DLD1 (cell line): ENCODE data around the gene IRF2BP2.

ENCODE experiments used
- in situ Hi-C: cut with HindIII; loops from 2 replicates; pipeline ENCODE4 v1.10.0; 2017; ENCODE audit warnings: low sequenced_read_pairs

IRF2BP2 gene

DNA sequence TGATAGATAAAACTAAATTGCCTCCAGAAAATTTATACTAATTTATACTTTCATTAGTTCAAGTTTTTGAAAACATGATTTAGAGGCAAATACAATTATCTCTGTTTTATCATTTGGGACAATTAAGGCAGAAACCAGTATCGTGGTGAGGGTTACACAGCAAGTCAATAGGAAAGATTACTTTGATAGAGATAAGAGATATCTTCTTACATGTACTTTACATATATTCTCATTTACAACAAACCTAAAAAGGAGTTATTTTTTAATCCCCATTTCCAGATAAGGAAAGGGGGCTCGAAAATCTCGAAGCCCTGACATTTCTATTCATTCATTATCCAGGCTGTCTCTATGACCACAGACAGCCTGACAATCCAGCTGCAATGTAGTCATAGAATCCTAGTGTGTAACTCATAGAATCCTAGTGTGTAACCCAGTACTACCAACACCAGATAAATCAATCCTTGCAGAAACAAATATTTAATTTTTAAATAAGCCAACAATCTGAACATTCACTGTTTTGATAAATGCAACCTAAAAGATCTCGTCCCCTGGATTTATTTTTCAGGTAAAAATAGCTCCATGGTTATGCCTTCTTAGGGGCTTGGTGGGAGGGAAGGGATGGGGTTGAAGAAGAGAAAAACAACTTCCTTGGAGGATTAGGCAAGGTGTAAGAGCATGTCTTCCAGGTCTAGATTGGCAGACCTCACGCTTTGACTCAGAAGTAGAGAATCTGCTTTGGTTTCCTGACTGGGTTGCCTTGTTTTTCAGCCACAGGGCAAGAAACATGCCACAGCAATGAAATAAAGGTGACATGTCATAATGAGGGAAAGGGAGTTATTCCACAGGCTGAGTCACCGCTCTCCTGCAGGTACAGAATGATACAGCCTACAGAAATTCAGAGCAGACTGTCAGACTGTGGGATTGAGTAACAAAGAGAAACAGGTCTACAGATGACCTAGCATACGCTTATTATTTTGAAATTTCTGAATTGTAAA lies 45.6 kb downstream of the IRF2BP2 start:
- in situ Hi-C loops: no loop called here

DNA sequence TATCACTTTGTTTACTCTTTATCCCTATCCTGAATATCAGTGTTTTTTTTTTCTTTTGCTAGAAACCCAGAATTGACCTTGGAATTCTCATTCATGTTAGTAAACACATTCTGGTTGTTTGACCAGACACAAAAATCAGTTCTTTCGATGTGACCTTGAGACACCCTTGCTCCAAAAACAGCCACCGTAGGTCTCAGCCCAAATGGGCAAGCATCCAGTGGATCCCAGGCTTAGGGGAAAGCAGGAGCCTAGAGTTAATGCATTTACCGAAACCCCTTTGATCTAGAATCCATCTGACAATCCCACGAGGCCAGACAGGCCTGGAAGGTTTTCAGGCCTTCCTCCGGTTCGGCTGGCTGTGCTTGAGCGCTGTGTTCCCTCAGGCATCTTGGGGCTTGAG lies 47.6 kb downstream of the IRF2BP2 start:
- in situ Hi-C loops: no loop called here

DNA sequence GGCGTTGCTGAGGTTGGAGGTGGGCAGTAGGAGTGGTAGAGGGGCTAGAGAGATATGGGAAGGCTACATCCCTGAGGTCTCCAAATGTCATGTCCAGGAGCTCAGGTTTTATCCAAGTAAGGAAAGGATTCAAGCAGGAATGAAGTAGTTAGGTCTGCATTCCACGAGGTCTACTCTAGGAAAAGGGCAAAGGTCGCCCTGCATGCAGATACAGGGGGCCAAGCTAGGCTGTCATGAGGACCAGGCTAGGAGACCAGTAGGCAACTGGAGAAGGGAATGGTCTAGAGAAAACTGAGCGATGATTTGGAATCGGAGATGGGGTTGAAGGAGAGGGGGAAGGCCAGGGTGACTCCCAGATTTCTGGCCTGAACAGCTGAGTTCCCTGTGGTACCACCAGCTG lies 48.7 kb downstream of the IRF2BP2 start:
- in situ Hi-C loops: no loop called here

DNA sequence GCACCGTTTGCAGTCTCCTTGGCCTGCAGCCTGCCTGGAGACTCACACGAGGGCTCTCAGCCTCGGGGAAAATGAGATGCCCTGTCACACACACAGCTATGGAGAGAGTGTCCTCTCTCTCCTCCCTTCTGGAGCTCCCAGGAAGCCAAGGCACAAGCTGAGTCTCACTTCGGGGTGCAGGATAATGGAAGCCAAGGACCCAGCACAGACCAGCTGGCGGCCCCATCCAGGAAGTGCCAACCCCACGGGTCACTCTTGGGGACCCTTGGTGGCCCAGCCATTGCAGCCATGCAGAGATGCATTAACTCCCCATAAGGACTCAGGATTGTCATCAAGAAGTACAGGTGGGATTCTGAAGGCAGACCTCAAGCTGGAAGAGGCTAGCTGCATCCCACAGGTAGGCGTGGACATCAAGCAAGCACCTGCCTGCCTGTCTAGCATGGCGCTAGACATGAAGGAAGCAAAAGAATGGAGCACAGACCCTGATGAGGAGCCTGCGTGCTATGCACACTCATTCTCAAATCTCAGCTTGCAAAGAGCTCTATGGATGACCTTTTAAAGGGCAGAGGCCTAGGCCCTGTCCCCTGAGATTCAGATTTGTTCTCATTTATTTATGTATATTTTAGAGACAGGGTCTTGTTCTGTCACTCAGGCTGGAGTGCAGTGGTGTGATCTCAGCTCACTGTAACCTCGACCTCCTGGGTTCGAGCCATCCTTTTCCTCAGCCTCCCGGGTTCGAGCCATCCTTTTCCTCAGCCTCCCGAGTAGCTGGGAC lies 49.9 kb downstream of the IRF2BP2 start:
- in situ Hi-C loops: no loop called here

DNA sequence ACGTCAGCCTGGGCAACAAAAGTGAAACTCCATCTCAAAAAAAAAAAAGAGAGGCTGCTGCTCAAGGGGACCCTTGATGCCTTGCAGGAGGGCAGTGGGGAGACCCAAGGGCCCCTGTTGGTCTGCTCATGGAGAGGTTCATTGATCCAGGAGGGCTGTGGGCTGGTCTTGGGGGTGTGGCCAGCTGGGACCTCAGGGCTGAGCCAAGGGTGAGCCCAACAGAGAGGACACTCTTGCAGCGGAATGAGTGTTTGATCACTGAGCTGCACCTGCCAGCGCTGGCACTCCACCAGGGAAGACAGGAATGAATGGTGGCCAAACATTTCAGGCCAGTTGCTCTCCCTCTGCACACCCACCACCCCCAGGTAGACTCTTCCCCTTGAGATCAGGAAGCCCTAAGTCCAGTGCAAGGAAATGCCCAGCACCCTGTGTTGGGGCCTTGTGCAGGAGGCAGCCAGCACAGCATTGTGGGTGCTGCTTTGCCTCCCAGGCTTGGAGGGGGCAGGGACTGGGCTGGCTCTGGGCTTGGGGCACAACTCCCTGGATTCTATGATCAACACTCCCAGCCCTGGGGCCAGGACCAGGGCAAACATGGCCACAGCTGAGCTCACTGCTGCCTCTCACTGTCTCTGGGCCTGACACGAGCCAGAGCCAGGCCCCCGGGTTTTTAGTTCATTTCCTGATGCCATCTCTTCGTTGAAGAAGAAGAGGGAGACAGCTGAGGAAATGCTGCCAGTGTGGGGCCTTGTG lies 50.7 kb downstream of the IRF2BP2 start:
- in situ Hi-C loops: no loop called here

DNA sequence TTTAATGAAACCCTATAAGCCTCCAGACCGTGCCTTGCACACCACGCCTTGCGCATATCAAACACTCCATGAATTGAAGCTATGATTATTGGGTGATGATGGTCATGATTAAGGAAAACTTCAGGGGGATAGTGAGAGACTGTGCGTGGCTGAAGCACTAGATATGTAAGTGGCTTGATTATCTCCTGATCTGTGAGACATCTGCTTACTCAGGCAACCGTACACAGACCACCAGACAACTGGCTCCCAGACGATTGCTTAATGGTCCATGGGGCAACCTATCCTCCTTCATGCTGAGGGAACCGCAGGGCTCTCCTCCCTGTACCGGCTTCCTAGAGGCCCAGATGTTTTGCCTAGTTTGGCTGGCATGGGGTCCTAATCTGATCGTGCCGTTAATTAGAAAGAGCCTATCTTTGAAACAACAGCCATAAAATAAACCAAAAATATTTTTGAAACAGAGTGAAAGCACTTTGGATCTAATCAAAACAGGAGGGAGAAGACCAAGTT lies 51.6 kb downstream of the IRF2BP2 start:
- in situ Hi-C loops: no loop called here

DNA sequence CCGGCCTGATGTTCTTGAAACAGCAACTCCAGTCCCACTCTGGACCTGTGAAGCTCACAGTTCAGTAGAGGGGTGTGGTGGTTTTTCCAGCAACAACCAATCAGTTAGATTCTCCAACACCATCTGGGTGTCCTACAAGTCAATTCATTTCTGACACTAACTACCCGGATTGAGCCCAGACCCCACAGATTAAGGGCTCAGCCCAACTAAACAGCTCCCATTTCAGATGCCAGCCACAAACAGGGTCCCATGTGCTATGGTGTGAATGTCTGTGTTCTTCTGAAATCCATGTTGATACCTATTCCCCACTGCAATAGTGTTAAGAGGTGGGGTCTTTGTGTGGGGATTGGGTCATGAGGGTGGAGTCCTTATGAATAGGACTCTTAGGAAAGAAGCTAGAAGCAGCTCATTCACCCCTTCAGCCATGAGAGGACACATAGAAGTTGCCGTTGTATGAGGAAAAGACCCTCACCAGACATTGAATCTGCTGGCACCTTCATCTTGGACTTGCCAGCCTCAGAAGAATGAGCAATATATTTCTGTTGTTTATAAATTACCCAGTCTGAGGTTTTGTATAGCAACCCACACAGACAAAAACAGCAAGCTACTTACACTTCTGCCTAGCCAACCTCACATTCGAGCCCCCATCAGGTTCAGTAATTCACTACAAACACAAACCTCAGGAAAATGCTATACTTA lies 53.6 kb downstream of the IRF2BP2 start:
- in situ Hi-C loops: no loop called here

DNA sequence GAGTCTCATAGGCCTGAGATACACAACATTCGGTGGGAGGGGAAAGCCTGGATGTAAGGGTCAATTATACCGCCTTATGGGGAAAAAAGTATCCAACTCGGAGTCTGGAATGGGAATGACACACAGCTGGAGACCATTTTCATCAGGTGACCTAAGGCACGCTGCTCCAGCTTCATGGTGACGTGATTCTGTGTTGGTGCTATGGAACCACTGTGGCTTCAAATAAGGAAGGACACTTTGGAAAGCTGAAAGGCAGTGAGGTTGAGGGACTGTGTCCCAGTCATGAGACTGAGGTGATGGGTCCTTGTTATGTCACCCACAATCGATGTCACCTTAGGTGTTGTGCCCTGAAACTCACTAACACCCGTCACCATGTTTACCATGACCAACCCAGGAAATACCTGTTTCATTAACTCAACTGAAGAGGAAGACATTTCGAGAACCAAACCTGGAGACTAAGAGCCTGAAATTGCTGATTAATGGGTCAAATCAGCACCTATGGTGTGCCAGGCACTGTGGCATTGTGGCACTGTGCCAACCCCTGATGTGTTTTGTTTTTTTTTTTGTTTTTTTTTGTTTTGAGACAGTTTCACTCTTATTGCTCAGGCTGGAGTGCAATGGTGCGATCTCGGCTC lies 54.5 kb downstream of the IRF2BP2 start:
- in situ Hi-C loops: no loop called here

DNA sequence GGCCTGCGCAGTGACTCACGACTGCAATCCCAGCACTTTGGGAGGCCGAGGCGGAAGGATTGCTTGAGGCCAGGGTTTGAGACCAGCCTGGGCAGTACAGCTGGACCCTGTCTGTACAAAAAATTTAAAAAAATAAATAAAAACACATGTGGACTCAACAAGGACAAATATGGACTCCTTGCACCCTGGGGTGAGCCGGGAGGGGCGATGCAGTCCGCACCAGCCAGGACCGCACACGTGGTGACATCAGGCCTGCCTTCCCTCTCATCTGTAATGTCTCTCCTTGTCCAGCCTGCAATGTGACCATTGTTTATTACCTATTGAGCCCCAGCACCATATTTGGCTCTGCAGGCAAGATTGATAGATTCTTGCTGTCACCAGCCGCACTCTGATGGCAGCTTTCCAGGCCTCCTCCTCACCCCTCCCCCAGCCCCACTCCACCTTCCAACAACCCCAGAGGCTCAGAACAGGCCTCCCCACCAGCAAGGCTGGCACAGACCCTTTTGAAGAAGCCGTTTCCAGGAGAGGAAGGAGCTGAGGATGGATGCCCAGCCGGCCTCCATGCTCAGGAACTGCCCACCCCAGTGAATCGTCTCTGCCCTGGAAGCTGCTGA lies 55.2 kb downstream of the IRF2BP2 start:
- in situ Hi-C loops: no loop called here
